Keratinocyte (primary cell): ENCODE data around the gene SLC32A1. TPM values are rescaled to one million over a fixed set of nuclear protein-coding genes. Genes with fewer than 3 reads are reported as not detected.

ENCODE experiments used
- DNase-seq: peaks from one replicate; pipeline ENCODE4 v3.0.0-alpha.2; 2011; ENCODE audit warnings: low read depth, missing footprints, low spot score
- FAIRE-seq: peaks from 2 replicates; lab custom pipeline; 2011; peaks lifted over from hg19 to GRCh38; lab: Jason Lieb, UNC
- H2AFZ ChIP-seq: 2 replicates; pipeline ENCODE4 v1.6.0; 2012; ENCODE audit warnings: low read length, control low read depth, inconsistent platforms; ENCODE audit not compliant: control insufficient read depth
- H3K27ac ChIP-seq: 2 replicates; pipeline ENCODE4 v1.5.1; 2011; ENCODE audit warnings: low read length; ENCODE audit not compliant: control insufficient read depth, insufficient read depth
- H3K27me3 ChIP-seq: 3 replicates; pipeline ENCODE4 v1.6.0; 2011; ENCODE audit warnings: low read length; ENCODE audit not compliant: control insufficient read depth, insufficient read depth; ENCODE audit errors: extremely low read depth
- H3K36me3 ChIP-seq, 2 experiments: 2 replicates in 1 of 2; 3 replicates in 1 of 2; pipeline ENCODE4 v1.5.1; 2011; ENCODE audit warnings: low read length in 2 of 2, mild to moderate bottlenecking in 1 of 2; ENCODE audit not compliant: control insufficient read depth in 2 of 2, insufficient read depth in 2 of 2; ENCODE audit errors: extremely low read depth in 1 of 2
- H3K4me1 ChIP-seq: 3 replicates; pipeline ENCODE4 v1.5.1; 2011; ENCODE audit warnings: low read length; ENCODE audit not compliant: control insufficient read depth, insufficient read depth; ENCODE audit errors: extremely low read depth
- H3K4me2 ChIP-seq: 3 replicates; pipeline ENCODE4 v1.6.0; 2011; ENCODE audit warnings: low read depth, low read length; ENCODE audit not compliant: control insufficient read depth, insufficient read depth; ENCODE audit errors: extremely low read depth
- H3K4me3 ChIP-seq, 3 experiments: fragments of 200-600 bp in 1 of 3; sonication (generic) in 1 of 3; 2 replicates in 2 of 3; 3 replicates in 1 of 3; pipeline ENCODE4 v1.5.1; 2011 to 2016; ENCODE audit warnings: low read length in 3 of 3, mild to moderate bottlenecking in 3 of 3, control low read depth in 2 of 3, inconsistent platforms in 1 of 3, low read depth in 1 of 3, mixed read lengths in 1 of 3, mixed run types in 1 of 3, moderate library complexity in 1 of 3; ENCODE audit not compliant: control insufficient read depth in 2 of 3, insufficient read depth in 2 of 3; ENCODE audit errors: extremely low read depth in 1 of 3
- H3K79me2 ChIP-seq: 2 replicates; pipeline ENCODE4 v1.6.0; 2012; ENCODE audit warnings: low read length; ENCODE audit not compliant: control insufficient read depth, insufficient read depth
- H3K9ac ChIP-seq: 3 replicates; pipeline ENCODE4 v1.6.0; 2011; ENCODE audit warnings: low read length; ENCODE audit not compliant: control insufficient read depth, insufficient read depth; ENCODE audit errors: extremely low read depth
- H3K9me1 ChIP-seq: 3 replicates; pipeline ENCODE4 v1.6.0; 2011; ENCODE audit warnings: low read length; ENCODE audit not compliant: control insufficient read depth, insufficient read depth; ENCODE audit errors: extremely low read depth
- H3K9me3 ChIP-seq: 2 replicates; pipeline ENCODE4 v1.5.1; 2012; ENCODE audit warnings: low read depth, low read length; ENCODE audit not compliant: control insufficient read depth
- H4K20me1 ChIP-seq: 3 replicates; pipeline ENCODE4 v1.6.0; 2011; ENCODE audit warnings: low read length; ENCODE audit not compliant: control insufficient read depth, insufficient read depth; ENCODE audit errors: extremely low read depth
- EZH2 ChIP-seq: IDR thresholded peaks from one replicate; pipeline ENCODE4 v1.6.1; 2012; ENCODE audit warnings: inconsistent platforms, mild to moderate bottlenecking, low read length, moderate library complexity
- dilution Hi-C: fragments of 300-500 bp; cut with MboI; formaldehyde crosslinking; loops from one replicate; pipeline ENCODE4 v1.7.0; 2020; ENCODE audit warnings: low sequenced_read_pairs; ENCODE audit not compliant: extremely low pct_ligation_motif_present
- polyA plus RNA-seq, 5 experiments: library from polyadenylated mRNA; depleted of rRNA in 3 of 5; stranded (reverse) in 3 of 5; stranded (forward) in 1 of 5; unstranded in 1 of 5; fragments of >200 nt; gene quantifications; 1 replicate in 1 of 5; 2 replicates in 3 of 5; 3 replicates in 1 of 5; pipeline versions ENCODE4 v1.2.1 to v1.2.3, GENCODE V29; 2011 to 2012; ENCODE audit warnings: missing spikeins in 2 of 5, low read depth in 1 of 5, low replicate concordance in 1 of 5
- TF ChIP-seq, protein P1 (sequence below), 3 experiments: IDR thresholded peaks in 1 of 3; conservative IDR thresholded peaks in 1 of 3; optimal IDR thresholded peaks in 1 of 3; 2 replicates in 2 of 3; 3 replicates in 1 of 3; pipeline versions ENCODE3 to v1.5.1; 2011; ENCODE audit warnings: low read length in 3 of 3, mild to moderate bottlenecking in 3 of 3, moderate library complexity in 2 of 3, control low read depth in 1 of 3, inconsistent platforms in 1 of 3; ENCODE audit not compliant: insufficient read depth in 2 of 3; ENCODE audit errors: extremely low read depth in 1 of 3

The SLC32A1 gene
- polyA plus RNA-seq, 1 donor (not counting 4 experiments of a cell fraction or from before 2014, with no cell fraction given) = not detected

- Histone ChIP-seq H4K20me1 (peaks cover 3% of the 10 kb centered on the region), H3K4me1 (no peaks in the 10 kb centered on the region), H3K9ac (no peak overlapping the region), H3K27me3 (peaks cover 2% of the 10 kb centered on the region), H3K4me3 (no peak overlapping the region), H3K27ac (no peak overlapping the region), H3K9me1 (no peaks in the 10 kb centered on the region), H2AFZ (no peak overlapping the region), H3K36me3 (no peaks in the 10 kb centered on the region), H3K9me3 (no peaks in the 10 kb centered on the region), H3K79me2 (no peaks in the 10 kb centered on the region), H3K4me2 (no peak overlapping the region)
- DNase-seq (no peak), FAIRE-seq (peak; percentile 46)
- dilution Hi-C loops = no loop called here
- TF ChIP-seq, protein P1, sequence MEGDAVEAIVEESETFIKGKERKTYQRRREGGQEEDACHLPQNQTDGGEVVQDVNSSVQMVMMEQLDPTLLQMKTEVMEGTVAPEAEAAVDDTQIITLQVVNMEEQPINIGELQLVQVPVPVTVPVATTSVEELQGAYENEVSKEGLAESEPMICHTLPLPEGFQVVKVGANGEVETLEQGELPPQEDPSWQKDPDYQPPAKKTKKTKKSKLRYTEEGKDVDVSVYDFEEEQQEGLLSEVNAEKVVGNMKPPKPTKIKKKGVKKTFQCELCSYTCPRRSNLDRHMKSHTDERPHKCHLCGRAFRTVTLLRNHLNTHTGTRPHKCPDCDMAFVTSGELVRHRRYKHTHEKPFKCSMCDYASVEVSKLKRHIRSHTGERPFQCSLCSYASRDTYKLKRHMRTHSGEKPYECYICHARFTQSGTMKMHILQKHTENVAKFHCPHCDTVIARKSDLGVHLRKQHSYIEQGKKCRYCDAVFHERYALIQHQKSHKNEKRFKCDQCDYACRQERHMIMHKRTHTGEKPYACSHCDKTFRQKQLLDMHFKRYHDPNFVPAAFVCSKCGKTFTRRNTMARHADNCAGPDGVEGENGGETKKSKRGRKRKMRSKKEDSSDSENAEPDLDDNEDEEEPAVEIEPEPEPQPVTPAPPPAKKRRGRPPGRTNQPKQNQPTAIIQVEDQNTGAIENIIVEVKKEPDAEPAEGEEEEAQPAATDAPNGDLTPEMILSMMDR (optimal IDR thresholded peaks at IDR 0.05 in 1 of 3, IDR thresholded peaks at IDR 0.05 in 1 of 3, conservative IDR thresholded peaks at IDR 0.05 in 1 of 3; ENCODE audit: extremely low read depth in 1 of 3, insufficient read depth in 2 of 3, low read length in 3 of 3) = no peak
- TF ChIP-seq EZH2 = no peak
Measured at GRCh38 chr20:38692436-38693411, 31.6 kb upstream of the SLC32A1 start.

GRCh38 chr20:38697306-38697705, 27.0 kb upstream of the SLC32A1 start:
- H2AFZ ChIP-seq = no peak overlapping the region
- no peaks in the 10 kb centered on the region for H3K79me2 ChIP-seq
- H4K20me1 ChIP-seq = no peaks in the 10 kb centered on the region
- H3K27me3 ChIP-seq = peaks cover 13% of the 10 kb centered on the region
- DNase-seq = no peak
- no peak overlapping the region for H3K9ac ChIP-seq
- H3K4me1 ChIP-seq = no peaks in the 10 kb centered on the region
- no peaks in the 10 kb centered on the region for H3K9me1 ChIP-seq
- dilution Hi-C loops = no loop called here
- no peak overlapping the region for H3K4me3 ChIP-seq
- no peaks in the 10 kb centered on the region for H3K36me3 ChIP-seq
- no peak for FAIRE-seq
- no peak overlapping the region for H3K27ac ChIP-seq
- no peak overlapping the region for H3K4me2 ChIP-seq
- H3K9me3 ChIP-seq = no peaks in the 10 kb centered on the region
- TF ChIP-seq EZH2 = no peak
- TF ChIP-seq, protein P1 (optimal IDR thresholded peaks at IDR 0.05 in 1 of 3, IDR thresholded peaks at IDR 0.05 in 1 of 3, conservative IDR thresholded peaks at IDR 0.05 in 1 of 3; ENCODE audit: extremely low read depth in 1 of 3, insufficient read depth in 2 of 3, low read length in 3 of 3) = no peak
